T-helper 1 cell treated with Interleukin-12 subunit alpha and Interleukin-12 subunit beta and Interleukin-4 antibody, amounts not matched to agents 30 μg/mL and 1 μg/mL, for 36 hours (primary cell): ENCODE results near the gene STK26.
"Not testable (repeated sequence)": the region's sequence is repeated elsewhere in the genome, so short reads cannot be mapped to it uniquely, and the experiment has no call there.

Experiments
- H3K27ac Mint-ChIP-seq: one replicate; pipeline ENCODE4 v1.8.0; 2021; ENCODE audit warnings: mild to moderate bottlenecking, mixed read lengths
- H3K27me3 Mint-ChIP-seq: one replicate; pipeline ENCODE4 v1.8.0; 2021; ENCODE audit warnings: low read depth, mixed read lengths
- H3K36me3 Mint-ChIP-seq: one replicate; pipeline ENCODE4 v1.8.0; 2021; ENCODE audit warnings: low read depth, mixed read lengths
- H3K4me1 Mint-ChIP-seq: one replicate; pipeline ENCODE4 v1.8.0; 2021; ENCODE audit warnings: low read depth, mixed read lengths
- H3K4me3 Mint-ChIP-seq: one replicate; pipeline ENCODE4 v1.8.0; 2021; ENCODE audit warnings: mild to moderate bottlenecking, moderate library complexity, mixed read lengths
- H3K9me3 Mint-ChIP-seq: one replicate; pipeline ENCODE4 v1.8.0; 2021; ENCODE audit warnings: mixed read lengths

STK26 gene

GRCh38 chrX:132094164-132094563, 71.1 kb downstream of the STK26 start:
- no peak overlapping the region for H3K4me3 Mint-ChIP-seq

DNA sequence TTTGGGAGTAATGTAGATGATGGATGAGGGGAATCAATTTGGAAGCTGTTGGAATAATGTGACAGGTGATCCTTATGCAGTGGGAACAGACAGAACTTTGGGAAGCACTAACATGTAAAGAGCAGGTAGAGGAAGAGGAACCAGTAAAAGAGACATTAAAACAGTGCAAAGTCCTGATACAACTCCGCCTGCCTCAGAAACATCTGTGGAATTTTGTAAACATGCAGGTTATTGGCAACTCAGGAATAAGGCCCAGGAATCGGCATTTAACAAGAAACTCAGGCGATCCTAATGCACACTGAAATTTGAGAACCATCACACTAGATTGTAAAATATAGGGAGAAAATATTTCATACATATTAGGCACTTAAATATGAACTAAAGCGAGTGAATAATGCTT, 75.6 kb downstream of the STK26 start:
- H3K9me3 Mint-ChIP-seq, H3K27ac Mint-ChIP-seq, H3K4me3 Mint-ChIP-seq, H3K36me3 Mint-ChIP-seq, H3K4me1 Mint-ChIP-seq: not testable (repeated sequence)
- peaks cover 15% of the 10 kb centered on the region for H3K27me3 Mint-ChIP-seq

More at GRCh38 chrX:132094164-132094563, 71.1 kb downstream of the STK26 start:
- Mint-ChIP-seq H3K27ac (no peak overlapping the region), H3K4me1 (no peaks in the 10 kb centered on the region), H3K9me3 (no peaks in the 10 kb centered on the region), H3K27me3 (peaks cover 14% of the 10 kb centered on the region), H3K36me3 (no peaks in the 10 kb centered on the region)

DNA sequence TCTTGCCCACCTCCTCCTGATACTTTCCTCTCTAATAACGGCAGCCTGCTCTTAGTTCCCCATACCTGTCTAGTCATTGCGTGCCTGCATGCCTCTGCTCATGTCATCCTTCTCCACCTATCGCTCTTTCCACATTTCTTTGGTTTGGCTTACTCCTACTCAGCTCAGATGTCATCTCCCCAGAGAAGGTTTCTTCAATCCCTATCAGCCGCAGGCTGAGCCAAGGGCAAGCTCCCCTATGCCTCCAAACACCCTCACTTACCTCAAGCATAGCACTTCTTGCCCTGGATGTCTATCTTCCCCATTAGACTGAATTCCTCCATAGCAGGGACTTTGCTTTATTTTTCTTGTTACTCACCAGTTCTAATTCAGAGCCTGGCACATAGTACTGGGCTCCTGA, 78.1 kb downstream of the STK26 start:
- no peaks in the 10 kb centered on the region for H3K4me1 Mint-ChIP-seq
- H3K4me3 Mint-ChIP-seq, result no peak overlapping the region
- H3K27me3 Mint-ChIP-seq, result peaks cover 15% of the 10 kb centered on the region
- no peak overlapping the region for H3K27ac Mint-ChIP-seq
- no peaks in the 10 kb centered on the region for H3K36me3 Mint-ChIP-seq
- no peaks in the 10 kb centered on the region for H3K9me3 Mint-ChIP-seq

DNA sequence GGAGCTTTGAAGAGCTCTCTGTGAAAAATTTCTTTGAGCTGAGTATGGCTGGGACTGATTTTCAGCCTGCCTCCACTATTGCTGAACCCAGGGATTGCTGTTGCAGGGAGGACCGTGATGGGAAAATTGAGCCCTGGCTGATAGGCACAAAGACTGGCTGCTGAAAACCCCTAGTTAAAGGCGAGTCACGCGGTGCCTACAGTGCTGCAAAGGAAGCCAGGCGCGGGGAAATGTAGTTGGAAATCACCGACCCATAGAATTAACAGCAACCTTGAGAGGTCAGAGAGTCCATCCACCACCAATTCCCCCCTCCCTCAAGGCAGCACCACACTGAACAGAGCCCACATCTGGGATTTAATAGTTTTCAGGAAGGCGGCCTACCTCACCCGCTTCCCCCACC, 78.7 kb downstream of the STK26 start:
- H3K4me3 Mint-ChIP-seq, result no peak overlapping the region
- no peaks in the 10 kb centered on the region for H3K9me3 Mint-ChIP-seq
- no peaks in the 10 kb centered on the region for H3K4me1 Mint-ChIP-seq
- peaks cover 15% of the 10 kb centered on the region for H3K27me3 Mint-ChIP-seq
- no peaks in the 10 kb centered on the region for H3K36me3 Mint-ChIP-seq
- H3K27ac Mint-ChIP-seq, result no peak overlapping the region

GRCh38 chrX:132107291-132107690, 84.2 kb downstream of the STK26 start:
- no peaks in the 10 kb centered on the region for H3K9me3 Mint-ChIP-seq
- no peak overlapping the region for H3K4me3 Mint-ChIP-seq
- H3K4me1 Mint-ChIP-seq, result no peaks in the 10 kb centered on the region
- no peak overlapping the region for H3K27ac Mint-ChIP-seq
- H3K27me3 Mint-ChIP-seq, result no peaks in the 10 kb centered on the region
- H3K36me3 Mint-ChIP-seq, result no peaks in the 10 kb centered on the region

DNA sequence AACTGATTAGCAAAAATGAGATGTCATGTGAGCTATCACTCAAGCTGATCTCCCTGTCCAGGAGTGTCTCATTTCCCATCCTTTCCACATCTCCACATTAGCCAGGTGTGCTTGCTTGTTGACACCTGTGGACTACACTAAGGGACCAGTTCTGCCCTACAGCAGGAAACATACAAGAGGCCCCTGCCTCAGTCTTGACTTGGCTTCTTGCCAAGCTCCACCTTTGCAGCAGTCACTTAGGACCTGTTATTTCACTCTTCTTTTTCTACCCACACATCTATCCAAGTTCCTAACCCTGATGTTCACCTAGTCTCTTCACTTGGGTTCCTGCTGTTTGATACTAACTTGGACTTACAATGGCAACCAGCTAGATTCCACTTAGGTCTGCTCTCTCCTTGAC, 91.5 kb downstream of the STK26 start:
- Mint-ChIP-seq H3K27me3 (no peaks in the 10 kb centered on the region), H3K36me3 (no peaks in the 10 kb centered on the region), H3K27ac (no peak overlapping the region), H3K9me3 (no peaks in the 10 kb centered on the region), H3K4me3 (no peak overlapping the region), H3K4me1 (no peaks in the 10 kb centered on the region)

DNA sequence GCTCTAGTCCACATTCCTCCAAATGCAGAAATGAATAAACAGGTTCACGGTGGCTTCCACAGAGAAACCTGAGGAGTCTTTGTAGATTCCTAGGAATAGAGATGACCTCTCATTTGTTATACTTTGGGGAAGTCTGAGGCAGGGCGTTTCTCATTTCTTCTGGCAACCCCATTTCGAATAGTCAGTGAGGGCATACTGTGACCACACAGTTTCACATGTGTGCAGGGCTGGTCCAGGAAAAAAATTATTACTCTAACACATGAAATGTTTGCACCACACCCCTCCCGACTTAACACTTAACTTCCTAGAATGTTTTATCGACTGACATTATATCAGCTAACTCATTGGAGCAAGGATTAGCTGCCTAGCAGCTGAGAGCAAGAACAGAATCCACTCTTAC, 92.7 kb downstream of the STK26 start:
- H3K9me3 Mint-ChIP-seq, result no peaks in the 10 kb centered on the region
- no peaks in the 10 kb centered on the region for H3K27me3 Mint-ChIP-seq
- H3K27ac Mint-ChIP-seq, result no peak overlapping the region

DNA sequence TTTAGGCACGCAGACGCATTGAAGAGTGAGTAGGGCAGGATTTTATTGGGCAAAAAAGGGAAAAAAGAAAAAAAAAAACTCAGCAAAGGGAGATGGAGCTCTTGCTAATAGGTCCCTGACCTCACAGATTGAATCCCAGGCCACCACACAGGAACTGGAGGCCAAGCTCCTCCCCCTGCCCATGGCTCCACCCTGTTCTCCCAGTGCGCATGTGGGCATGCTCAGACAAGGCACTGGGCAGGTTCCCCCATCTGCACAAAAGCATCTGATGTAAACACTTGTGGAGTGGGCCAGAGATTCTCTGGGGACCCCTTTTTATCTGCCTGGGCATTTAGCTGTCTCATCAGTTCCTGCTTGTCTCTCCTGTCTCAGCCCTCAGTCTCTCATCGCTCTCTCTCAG, 95.3 kb downstream of the STK26 start:
- Mint-ChIP-seq H3K27me3 (no peaks in the 10 kb centered on the region), H3K36me3 (no peaks in the 10 kb centered on the region), H3K9me3 (no peaks in the 10 kb centered on the region), H3K4me3 (no peak overlapping the region), H3K4me1 (no peaks in the 10 kb centered on the region), H3K27ac (no peak overlapping the region)

More for the DNA sequence above, 92.7 kb downstream of the STK26 start:
- Mint-ChIP-seq H3K4me3 (no peak overlapping the region), H3K4me1 (no peaks in the 10 kb centered on the region), H3K36me3 (no peaks in the 10 kb centered on the region)

- no peaks in the 10 kb centered on the region for H3K4me1 Mint-ChIP-seq
- H3K27ac Mint-ChIP-seq, result no peak overlapping the region
- H3K36me3 Mint-ChIP-seq, result no peaks in the 10 kb centered on the region
- H3K4me3 Mint-ChIP-seq, result no peak overlapping the region
- no peaks in the 10 kb centered on the region for H3K27me3 Mint-ChIP-seq
- H3K9me3 Mint-ChIP-seq, result no peaks in the 10 kb centered on the region
Observed at GRCh38 chrX:132119283-132119682, 96.2 kb downstream of the STK26 start.

DNA sequence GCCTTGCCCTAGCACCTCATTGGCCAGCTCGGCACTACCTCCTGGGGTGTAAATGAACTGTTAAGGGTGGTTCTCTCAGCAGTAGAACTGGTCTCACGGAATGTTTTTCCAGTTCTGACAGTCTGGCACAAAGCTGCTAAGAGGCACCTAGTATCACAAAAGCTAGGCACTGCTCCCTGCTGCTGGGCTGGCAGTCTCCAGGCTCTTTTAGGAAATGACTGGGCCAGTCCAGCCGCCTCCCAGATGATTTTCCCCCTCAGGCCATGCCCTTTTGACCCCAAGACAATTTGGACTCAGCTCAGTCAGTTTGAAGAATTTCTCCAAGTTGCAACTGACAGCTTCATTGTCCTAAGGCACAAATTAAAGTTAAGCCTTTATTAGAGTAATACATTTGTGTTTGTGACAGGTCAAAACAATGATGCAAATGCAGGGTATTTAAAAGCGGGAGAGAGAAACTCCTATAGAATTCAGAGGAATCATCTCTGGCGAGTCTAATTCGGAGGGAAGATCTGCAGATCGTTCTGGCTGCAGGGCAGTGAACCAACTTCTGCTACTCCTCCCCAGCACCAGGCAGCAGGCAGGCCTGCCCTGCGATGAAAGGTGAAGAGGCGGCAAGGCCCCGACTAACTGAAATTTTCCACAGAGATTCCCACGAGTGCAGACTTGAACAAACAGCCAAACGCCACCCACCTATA, 96.9 kb downstream of the STK26 start:
- Mint-ChIP-seq H3K27me3 (no peaks in the 10 kb centered on the region), H3K36me3 (no peaks in the 10 kb centered on the region), H3K4me3 (no peak overlapping the region), H3K9me3 (no peaks in the 10 kb centered on the region), H3K27ac (no peak overlapping the region), H3K4me1 (no peaks in the 10 kb centered on the region)

DNA sequence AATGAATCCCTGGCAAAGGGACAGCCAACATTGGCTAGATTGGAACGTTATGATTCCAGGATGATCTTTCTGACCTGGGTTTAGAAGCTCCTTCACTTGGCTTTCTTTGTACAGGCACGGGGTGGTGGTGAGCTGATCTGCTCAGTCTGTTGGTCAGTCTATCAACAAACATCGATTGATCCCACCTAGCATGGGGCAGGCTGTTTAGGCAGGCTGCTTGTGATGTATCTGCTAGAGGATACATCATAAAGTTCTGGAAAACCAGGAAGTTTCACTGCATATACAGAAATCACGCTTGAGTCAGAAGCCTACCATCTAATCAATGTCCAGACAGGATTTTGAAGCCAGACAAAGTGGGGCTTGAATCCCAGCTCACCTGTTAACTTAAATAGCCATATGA, 97.8 kb downstream of the STK26 start:
- Mint-ChIP-seq H3K9me3 (no peaks in the 10 kb centered on the region), H3K27ac (no peak overlapping the region), H3K4me1 (no peaks in the 10 kb centered on the region), H3K27me3 (peaks cover 6% of the 10 kb centered on the region), H3K4me3 (no peak overlapping the region), H3K36me3 (no peaks in the 10 kb centered on the region)
